DND-41 (cell line): ENCODE measurements around the gene ANO3.

Experiments used
- EZH2 ChIP-seq: IDR thresholded peaks from 3 replicates; pipeline ENCODE4 v1.6.1; 2012; ENCODE audit warnings: borderline replicate concordance, low read depth, mild to moderate bottlenecking, moderate library complexity, low read length, inconsistent platforms; ENCODE audit not compliant: severe bottlenecking
- TF ChIP-seq, protein P1 (sequence below): IDR thresholded peaks from 2 replicates; pipeline ENCODE4 v1.5.1; 2012; ENCODE audit warnings: borderline replicate concordance, low read length, moderate library complexity, mild to moderate bottlenecking; ENCODE audit not compliant: poor library complexity, severe bottlenecking; ENCODE audit errors: extremely low read depth

DNA sequence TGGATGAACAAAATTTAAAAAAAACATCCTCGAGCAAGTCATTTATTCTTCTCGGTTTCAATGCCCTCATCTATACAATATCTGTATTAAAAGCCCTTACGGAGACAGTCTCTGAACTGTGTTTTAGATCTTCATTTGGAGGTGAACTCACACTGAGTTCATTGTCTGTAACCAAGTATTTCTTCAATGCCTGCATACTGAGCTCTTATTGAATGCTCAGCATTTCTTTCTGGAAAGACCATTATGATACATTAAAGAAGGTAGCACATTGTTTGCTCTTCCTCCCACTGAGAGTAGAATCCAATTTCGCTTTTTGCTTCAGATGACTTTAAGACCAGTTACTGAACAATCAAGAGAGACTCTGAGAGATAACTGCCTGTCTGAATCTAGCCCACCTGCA, 1.7 kb upstream of the ANO3 start:
- TF ChIP-seq, protein P1, sequence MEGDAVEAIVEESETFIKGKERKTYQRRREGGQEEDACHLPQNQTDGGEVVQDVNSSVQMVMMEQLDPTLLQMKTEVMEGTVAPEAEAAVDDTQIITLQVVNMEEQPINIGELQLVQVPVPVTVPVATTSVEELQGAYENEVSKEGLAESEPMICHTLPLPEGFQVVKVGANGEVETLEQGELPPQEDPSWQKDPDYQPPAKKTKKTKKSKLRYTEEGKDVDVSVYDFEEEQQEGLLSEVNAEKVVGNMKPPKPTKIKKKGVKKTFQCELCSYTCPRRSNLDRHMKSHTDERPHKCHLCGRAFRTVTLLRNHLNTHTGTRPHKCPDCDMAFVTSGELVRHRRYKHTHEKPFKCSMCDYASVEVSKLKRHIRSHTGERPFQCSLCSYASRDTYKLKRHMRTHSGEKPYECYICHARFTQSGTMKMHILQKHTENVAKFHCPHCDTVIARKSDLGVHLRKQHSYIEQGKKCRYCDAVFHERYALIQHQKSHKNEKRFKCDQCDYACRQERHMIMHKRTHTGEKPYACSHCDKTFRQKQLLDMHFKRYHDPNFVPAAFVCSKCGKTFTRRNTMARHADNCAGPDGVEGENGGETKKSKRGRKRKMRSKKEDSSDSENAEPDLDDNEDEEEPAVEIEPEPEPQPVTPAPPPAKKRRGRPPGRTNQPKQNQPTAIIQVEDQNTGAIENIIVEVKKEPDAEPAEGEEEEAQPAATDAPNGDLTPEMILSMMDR, result no peak
- TF ChIP-seq EZH2, result no peak
